H9 (cell line): Measurements from ENCODE around the gene FCGR3B. TPM values are rescaled to one million over a fixed set of nuclear protein-coding genes. Genes with fewer than 3 reads are reported as not detected.
A peak's percentile ranks its signal among the peaks of the same experiment; 100 is the strongest.
"Not testable (repeated sequence)": the region's sequence is repeated elsewhere in the genome, so short reads cannot be mapped to it uniquely, and the experiment has no call there.

ENCODE experiments used
- DNase-seq: peaks from one replicate; pipeline ENCODE4 v3.0.0-alpha.2; 2017
- H2AFZ ChIP-seq: one replicate; pipeline ENCODE4 v1.6.1; 2013; ENCODE audit warnings: mild to moderate bottlenecking, low read length, control low read depth, moderate library complexity
- H2AK5ac ChIP-seq: 2 replicates; pipeline ENCODE4 v1.6.1; 2013; ENCODE audit warnings: low read length, control low read depth, mixed read lengths; ENCODE audit not compliant: insufficient read length
- H2BK120ac ChIP-seq: one replicate; pipeline ENCODE4 v1.6.1; 2013; ENCODE audit warnings: low read depth, mild to moderate bottlenecking, low read length, control low read depth, inconsistent platforms; ENCODE audit not compliant: poor library complexity, severe bottlenecking
- H2BK12ac ChIP-seq: 2 replicates; pipeline ENCODE4 v1.6.1; 2013; ENCODE audit warnings: low read length, control low read depth, mixed read lengths, low read depth; ENCODE audit not compliant: insufficient read length
- H2BK15ac ChIP-seq: 2 replicates; pipeline ENCODE4 v1.6.1; 2013; ENCODE audit warnings: low read depth, low read length, control low read depth
- H2BK20ac ChIP-seq: one replicate; pipeline ENCODE4 v1.6.1; 2013; ENCODE audit warnings: low read depth, mild to moderate bottlenecking, low read length, control low read depth, inconsistent platforms; ENCODE audit not compliant: poor library complexity, severe bottlenecking
- H2BK5ac ChIP-seq: 2 replicates; pipeline ENCODE4 v1.6.1; 2013; ENCODE audit warnings: low read length, control low read depth, mixed read lengths; ENCODE audit not compliant: insufficient read length
- H3K14ac ChIP-seq: 2 replicates; pipeline ENCODE4 v1.6.1; 2013; ENCODE audit warnings: low read length, control low read depth; ENCODE audit not compliant: insufficient read depth
- H3K18ac ChIP-seq: 2 replicates; pipeline ENCODE4 v1.6.1; 2013; ENCODE audit warnings: low read depth, mild to moderate bottlenecking, mixed read lengths, low read length, control low read depth; ENCODE audit not compliant: insufficient read length
- H3K23ac ChIP-seq: 2 replicates; pipeline ENCODE4 v1.6.1; 2013; ENCODE audit warnings: low read length, control low read depth, mixed read lengths, low read depth; ENCODE audit not compliant: insufficient read length
- H3K23me2 ChIP-seq: 2 replicates; pipeline ENCODE4 v1.6.1; 2013; ENCODE audit warnings: low read depth, mild to moderate bottlenecking, mixed read lengths, low read length, control low read depth; ENCODE audit not compliant: insufficient read length, poor library complexity, severe bottlenecking
- H3K27ac ChIP-seq: 2 replicates; pipeline ENCODE4 v1.5.1; 2013; ENCODE audit warnings: low read length, control low read depth, mixed read lengths, low read depth; ENCODE audit not compliant: insufficient read length
- H3K27me3 ChIP-seq: 2 replicates; pipeline ENCODE4 v1.6.1; 2013; ENCODE audit warnings: low read length, control low read depth, inconsistent platforms; ENCODE audit not compliant: insufficient read depth
- H3K4ac ChIP-seq: 2 replicates; pipeline ENCODE4 v1.6.1; 2013; ENCODE audit warnings: low read depth, mild to moderate bottlenecking, control low read depth, inconsistent platforms, low read length, moderate library complexity
- H3K4me1 ChIP-seq: 2 replicates; pipeline ENCODE4 v1.6.1; 2013; ENCODE audit warnings: low read length, control low read depth, inconsistent platforms; ENCODE audit not compliant: insufficient read depth
- H3K4me2 ChIP-seq: 2 replicates; pipeline ENCODE4 v1.6.1; 2013; ENCODE audit warnings: low read length, control low read depth, mixed read lengths; ENCODE audit not compliant: insufficient read length, insufficient read depth
- H3K56ac ChIP-seq: 2 replicates; pipeline ENCODE4 v1.6.1; 2013; ENCODE audit warnings: low read depth, mild to moderate bottlenecking, mixed read lengths, low read length, control low read depth; ENCODE audit not compliant: insufficient read length
- H3K79me1 ChIP-seq: 2 replicates; pipeline ENCODE4 v1.6.1; 2013; ENCODE audit warnings: low read depth, mild to moderate bottlenecking, moderate library complexity, low read length, control low read depth, inconsistent platforms; ENCODE audit not compliant: insufficient read depth, poor library complexity, severe bottlenecking
- H3K79me2 ChIP-seq: 2 replicates; pipeline ENCODE4 v1.6.1; 2013; ENCODE audit warnings: low read length, control low read depth, inconsistent platforms; ENCODE audit not compliant: insufficient read depth
- H3K9ac ChIP-seq: 2 replicates; pipeline ENCODE4 v1.6.1; 2013; ENCODE audit warnings: low read length, control low read depth, mixed read lengths; ENCODE audit not compliant: insufficient read length; ENCODE audit errors: extremely low read depth
- H3K9me3 ChIP-seq: one replicate; pipeline ENCODE4 v1.6.1; 2013; ENCODE audit warnings: low read depth, low read length, inconsistent platforms; ENCODE audit not compliant: control insufficient read depth
- H3T11ph ChIP-seq: one replicate; pipeline ENCODE4 v1.6.1; 2013; ENCODE audit warnings: mild to moderate bottlenecking, low read length, control low read depth, inconsistent platforms
- H4K20me1 ChIP-seq: one replicate; pipeline ENCODE4 v1.6.1; 2013; ENCODE audit not compliant: control insufficient read depth, insufficient read length, insufficient read depth
- H4K5ac ChIP-seq: 2 replicates; pipeline ENCODE4 v1.6.1; 2013; ENCODE audit warnings: low read depth, mild to moderate bottlenecking, mixed read lengths, low read length, control low read depth; ENCODE audit not compliant: insufficient read length
- H4K8ac ChIP-seq: replicated peaks from 2 replicates; pipeline ENCODE4 v1.6.1; 2013; ENCODE audit warnings: low read length, control low read depth, mixed read lengths, low read depth; ENCODE audit not compliant: insufficient read length
- H4K91ac ChIP-seq: 2 replicates; pipeline ENCODE4 v1.6.1; 2013; ENCODE audit warnings: low read depth, mild to moderate bottlenecking, moderate library complexity, mixed read lengths, low read length, control low read depth; ENCODE audit not compliant: insufficient read length
- H3K27ac Mint-ChIP-seq, 3 experiments: 2 replicates in 2 of 3; 3 replicates in 1 of 3; pipeline ENCODE4 v1.8.0; 2020 to 2021; ENCODE audit warnings: mixed read lengths in 3 of 3, mild to moderate bottlenecking in 1 of 3, moderate library complexity in 1 of 3
- H3K27me3 Mint-ChIP-seq: 2 replicates; pipeline ENCODE4 v1.8.0; 2021; ENCODE audit warnings: low read depth, mild to moderate bottlenecking, moderate library complexity, mixed read lengths
- H3K36me3 Mint-ChIP-seq, 3 experiments: 2 replicates in 2 of 3; 3 replicates in 1 of 3; pipeline ENCODE4 v1.8.0; 2020 to 2021; ENCODE audit warnings: low read depth in 3 of 3, mixed read lengths in 3 of 3; ENCODE audit not compliant: insufficient read depth in 1 of 3
- H3K4me1 Mint-ChIP-seq, 2 experiments: 2 replicates each; pipeline ENCODE4 v1.8.0; 2020; ENCODE audit warnings: mixed read lengths in 2 of 2
- H3K4me3 Mint-ChIP-seq, 2 experiments: 2 replicates in 1 of 2; 3 replicates in 1 of 2; pipeline ENCODE4 v1.8.0; 2020 to 2021; ENCODE audit warnings: mild to moderate bottlenecking in 2 of 2, mixed read lengths in 2 of 2, moderate library complexity in 1 of 2
- H3K9me3 Mint-ChIP-seq, 2 experiments: 2 replicates in 1 of 2; 3 replicates in 1 of 2; pipeline ENCODE4 v1.8.0; 2020; ENCODE audit warnings: mild to moderate bottlenecking in 2 of 2, mixed read lengths in 2 of 2, moderate library complexity in 1 of 2
- WGBS: extraction: QIAGEN DNeasy Blood & Tissue Kit; methylation state at CpG from one replicate; pipeline ENCODE4 v1.1.7; 2013; ENCODE audit warnings: missing lambda C conversion rate, low lambda C conversion rate, mixed read lengths; ENCODE audit not compliant: insufficient read length; ENCODE audit errors: extremely low coverage; 5-methylcytosine and 5-hydroxymethylcytosine counted together
- total RNA-seq: library from RNA; stranded (reverse); gene quantifications from 2 replicates; pipeline ENCODE4 v1.2.1, GENCODE V29; 2021

The FCGR3B gene
- total RNA-seq, 1 experiment from 2014 or later: not detected

- H2BK5ac ChIP-seq, H3K4me1 ChIP-seq, H4K8ac ChIP-seq, DNase-seq, H3K79me1 ChIP-seq, H3K14ac ChIP-seq, H3K18ac ChIP-seq, H2BK20ac ChIP-seq, H3K23me2 ChIP-seq, H3K23ac ChIP-seq, H4K5ac ChIP-seq, H2AFZ ChIP-seq, H2AK5ac ChIP-seq, H3K56ac ChIP-seq, H3K9me3 Mint-ChIP-seq, H2BK12ac ChIP-seq, H4K91ac ChIP-seq, H3K27ac ChIP-seq, H4K20me1 ChIP-seq, H2BK120ac ChIP-seq, H3K9ac ChIP-seq, H3K36me3 Mint-ChIP-seq, H2BK15ac ChIP-seq, H3K27me3 ChIP-seq, H3K4me1 Mint-ChIP-seq, H3T11ph ChIP-seq, H3K9me3 ChIP-seq, H3K79me2 ChIP-seq, H3K4ac ChIP-seq: not testable (repeated sequence)
- Mint-ChIP-seq H3K27ac (peak overlapping the region; percentile 89 to 92 (median 92); a peak in 5 of 7 replicates), H3K4me3 (peak overlapping the region; percentile 80 to 86), H3K27me3 (peaks cover 12% of the 10 kb centered on the region)
- H3K4me2 ChIP-seq: peak overlapping the region; percentile 49
- no CpG with 5 or more reads among the region's 6 CpGs for WGBS
Observed at GRCh38 chr1:161613142-161613514, 17.8 kb downstream of the FCGR3B start.

DNA sequence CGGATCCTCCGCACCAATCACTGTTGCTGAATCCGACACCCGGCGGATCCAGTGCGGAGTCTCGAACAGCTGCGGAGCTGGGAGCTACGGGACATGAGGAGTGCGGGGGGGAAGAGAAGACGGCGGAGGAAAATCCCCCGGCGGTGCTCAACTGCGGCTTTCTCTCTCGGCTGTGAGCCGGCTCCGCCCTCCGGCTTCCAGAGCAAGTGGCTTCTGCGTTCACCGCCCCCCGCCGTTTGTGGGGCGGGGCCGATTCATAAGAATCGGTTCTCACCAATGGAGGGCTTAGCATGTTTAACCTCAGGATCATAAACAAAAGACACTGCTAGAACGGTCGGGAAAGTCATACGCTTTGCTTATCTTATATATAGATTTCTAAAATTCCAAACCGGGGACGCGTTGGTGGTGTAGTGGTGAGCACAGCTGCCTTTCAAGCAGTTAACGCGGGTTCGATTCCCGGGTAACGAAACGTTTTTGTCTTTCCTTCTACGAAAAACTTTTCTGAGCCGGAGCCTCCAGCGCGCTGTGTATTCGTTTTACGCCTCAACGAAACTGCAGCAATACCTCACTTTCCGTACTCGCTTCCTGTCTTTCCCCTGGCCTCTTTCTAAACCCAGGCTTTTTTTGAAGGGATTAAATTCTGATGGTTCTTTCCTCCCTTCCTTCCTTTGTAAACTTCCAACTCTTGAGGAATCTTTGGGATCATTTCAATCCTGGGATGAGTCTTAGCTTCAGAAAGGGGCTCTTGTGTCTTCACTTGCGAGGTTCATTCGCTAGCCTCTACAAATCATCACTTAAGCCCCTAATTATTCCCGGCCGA is 18.4 kb downstream of the FCGR3B start:
- not testable (repeated sequence) for H3K18ac ChIP-seq, H3K4me1 ChIP-seq, H3T11ph ChIP-seq, H3K4ac ChIP-seq, H2BK12ac ChIP-seq, H3K36me3 Mint-ChIP-seq, H3K9me3 Mint-ChIP-seq, H4K5ac ChIP-seq, H4K8ac ChIP-seq, H2BK20ac ChIP-seq, H3K14ac ChIP-seq, H4K91ac ChIP-seq, H3K9me3 ChIP-seq, H2AFZ ChIP-seq, H3K27ac ChIP-seq, H3K23ac ChIP-seq, H3K79me1 ChIP-seq, H3K4me1 Mint-ChIP-seq, H2AK5ac ChIP-seq, H3K79me2 ChIP-seq, H2BK5ac ChIP-seq, H2BK15ac ChIP-seq, H3K27me3 ChIP-seq, H2BK120ac ChIP-seq, H3K56ac ChIP-seq, H3K23me2 ChIP-seq, H4K20me1 ChIP-seq
- peak overlapping the region; percentile 62 for H3K4me2 ChIP-seq
- peaks cover 12% of the 10 kb centered on the region for H3K27me3 Mint-ChIP-seq
- no CpG with 5 or more reads among the region's 51 CpGs for WGBS
- peak overlapping the region; percentile 89 to 92 (median 92) for H3K27ac Mint-ChIP-seq
- DNase-seq: peak; percentile 96
- H3K9ac ChIP-seq: peak overlapping the region; percentile 55
- peak overlapping the region; percentile 80 to 86 for H3K4me3 Mint-ChIP-seq
